ENCODE results near the gene PRKD2.

The PRKD2 gene

DNA sequence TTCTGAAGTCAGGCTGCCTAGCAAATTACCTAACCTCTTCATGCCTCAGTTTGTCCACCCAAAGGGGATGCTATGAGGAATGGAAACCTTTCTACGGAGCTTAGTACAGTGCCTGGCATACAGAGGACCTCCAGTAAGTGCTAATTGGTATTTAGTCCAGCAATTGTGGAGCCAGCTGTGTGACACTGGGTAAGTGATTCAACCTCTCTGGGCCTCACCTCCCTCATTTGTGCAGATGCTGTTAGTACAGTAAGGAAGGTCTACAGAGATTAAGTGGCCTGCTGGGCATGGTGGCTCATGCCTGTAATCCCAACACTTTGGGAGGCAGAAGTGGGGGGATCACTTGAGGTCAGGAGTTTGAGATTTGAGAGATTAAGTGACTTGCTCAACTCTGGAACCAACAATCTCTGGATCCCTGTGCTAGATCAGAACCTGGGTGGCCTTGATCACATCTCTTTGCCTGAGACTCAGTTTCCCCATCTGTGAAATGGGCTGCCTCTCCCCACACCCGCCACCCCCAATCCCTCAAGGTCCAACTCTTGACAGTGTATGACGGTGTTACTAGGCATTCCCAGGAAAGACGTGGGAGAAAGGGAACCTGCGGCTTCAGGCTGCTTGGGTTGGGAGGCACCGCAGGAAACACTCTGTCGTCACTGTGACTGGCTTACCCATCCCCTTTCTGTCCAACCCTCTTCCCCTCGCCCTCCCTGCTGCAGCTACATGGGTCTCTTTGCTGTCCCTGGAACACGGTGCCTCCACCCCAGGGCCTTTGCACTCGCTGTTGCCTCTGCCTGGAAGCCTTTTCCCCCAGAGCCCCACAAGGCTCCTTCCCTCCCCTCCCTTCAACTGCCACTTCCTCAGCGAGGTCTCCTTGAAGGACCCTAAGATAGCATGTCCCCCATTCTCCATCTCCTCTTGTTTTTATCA, 18.3 kb downstream of the PRKD2 start:
- no peak for DNase-seq

DNA sequence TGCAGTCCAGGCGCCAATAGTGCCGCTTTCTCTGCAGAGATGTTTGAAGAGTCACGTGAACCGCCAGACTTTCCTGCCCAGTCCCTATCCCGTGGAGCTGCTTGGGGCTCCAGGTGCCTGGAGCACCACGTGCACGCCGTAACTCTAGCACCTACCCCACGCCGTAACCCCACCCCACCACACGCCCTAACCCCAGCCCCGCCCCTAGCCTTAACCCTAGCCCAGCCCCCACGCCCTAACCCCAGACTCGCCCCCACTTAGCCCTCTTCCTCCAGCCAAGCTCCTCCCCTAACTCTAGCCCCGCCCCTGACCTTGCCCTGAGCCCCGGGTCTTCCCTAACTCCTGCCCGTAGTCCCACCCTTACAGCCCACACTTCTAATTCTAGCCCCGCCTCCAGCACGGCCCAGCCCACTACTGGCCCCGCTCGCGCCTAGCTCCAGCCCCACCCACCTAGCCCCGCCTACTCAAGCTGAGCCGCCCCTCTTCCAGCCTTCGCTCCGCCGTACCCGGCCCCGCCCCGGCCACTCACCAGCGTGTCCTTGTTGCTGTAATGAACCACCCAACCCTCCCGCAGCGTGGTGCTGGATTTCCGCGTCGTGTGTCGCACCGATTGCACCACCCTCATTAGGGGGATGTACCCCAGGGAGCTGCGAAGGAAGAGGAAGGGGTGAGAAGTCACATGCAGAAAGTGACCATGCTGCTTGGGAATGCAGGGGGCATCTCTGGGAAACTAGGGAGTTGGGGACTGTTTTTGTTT, 19.5 kb downstream of the PRKD2 start:
- DNase-seq = no peak

DNA sequence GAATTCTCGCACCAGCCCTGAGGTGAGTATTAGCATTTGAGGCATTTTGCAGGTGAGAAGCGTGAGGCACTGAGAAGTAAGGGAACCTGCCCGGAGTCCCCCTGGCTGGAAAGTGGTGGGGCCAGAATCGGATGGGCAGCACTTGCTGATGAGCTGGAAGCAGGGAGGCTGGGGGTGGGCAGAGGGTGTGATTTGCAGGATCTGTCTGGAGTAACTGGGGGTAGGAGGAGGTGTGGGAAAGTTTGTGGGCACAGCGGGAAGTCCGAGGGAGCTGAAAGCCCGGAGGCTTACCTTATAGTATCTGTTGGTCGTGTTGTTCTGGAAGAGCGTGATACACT, 20.1 kb downstream of the PRKD2 start:
- no peak for DNase-seq

DNA sequence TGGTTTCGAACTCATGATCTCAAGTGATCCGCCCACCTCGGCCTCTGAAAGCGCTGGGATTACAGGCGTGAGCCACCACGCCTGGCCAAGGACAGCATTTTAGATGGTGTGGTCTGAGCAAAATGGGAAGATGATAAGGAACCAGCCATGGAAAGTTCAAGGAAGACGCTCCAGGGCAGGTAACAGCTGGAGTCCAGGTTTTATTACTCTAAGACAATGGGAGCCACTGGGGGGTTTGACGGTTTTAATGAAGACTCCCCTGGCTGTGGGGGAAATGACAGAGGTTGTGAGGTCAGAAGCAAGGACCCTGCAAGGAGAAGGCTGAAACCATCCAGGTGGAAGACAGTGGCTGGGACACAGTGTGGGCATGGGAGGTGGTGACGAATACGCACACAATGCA, 20.9 kb downstream of the PRKD2 start:
- no peak for DNase-seq

DNA sequence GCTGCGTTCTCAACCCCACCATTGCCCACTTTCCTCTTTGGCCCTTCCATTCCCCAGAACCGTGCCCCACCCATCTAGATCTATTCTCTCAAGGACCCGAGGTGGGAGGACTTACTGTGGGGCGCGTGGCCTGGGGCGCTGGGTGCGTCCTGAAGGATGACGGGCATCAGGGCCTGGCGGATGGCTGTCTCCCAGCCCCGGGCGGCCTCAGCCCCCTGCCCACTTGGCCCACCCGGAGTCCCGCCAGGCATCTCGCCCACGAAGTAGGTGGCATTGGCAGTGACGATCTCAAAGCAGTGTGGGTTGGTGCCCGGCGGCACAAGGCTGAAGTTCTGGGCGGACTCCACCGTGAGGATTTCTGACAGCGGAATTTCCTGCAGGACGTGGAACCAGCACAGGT, 23.2 kb downstream of the PRKD2 start:
- no peak for DNase-seq

DNA sequence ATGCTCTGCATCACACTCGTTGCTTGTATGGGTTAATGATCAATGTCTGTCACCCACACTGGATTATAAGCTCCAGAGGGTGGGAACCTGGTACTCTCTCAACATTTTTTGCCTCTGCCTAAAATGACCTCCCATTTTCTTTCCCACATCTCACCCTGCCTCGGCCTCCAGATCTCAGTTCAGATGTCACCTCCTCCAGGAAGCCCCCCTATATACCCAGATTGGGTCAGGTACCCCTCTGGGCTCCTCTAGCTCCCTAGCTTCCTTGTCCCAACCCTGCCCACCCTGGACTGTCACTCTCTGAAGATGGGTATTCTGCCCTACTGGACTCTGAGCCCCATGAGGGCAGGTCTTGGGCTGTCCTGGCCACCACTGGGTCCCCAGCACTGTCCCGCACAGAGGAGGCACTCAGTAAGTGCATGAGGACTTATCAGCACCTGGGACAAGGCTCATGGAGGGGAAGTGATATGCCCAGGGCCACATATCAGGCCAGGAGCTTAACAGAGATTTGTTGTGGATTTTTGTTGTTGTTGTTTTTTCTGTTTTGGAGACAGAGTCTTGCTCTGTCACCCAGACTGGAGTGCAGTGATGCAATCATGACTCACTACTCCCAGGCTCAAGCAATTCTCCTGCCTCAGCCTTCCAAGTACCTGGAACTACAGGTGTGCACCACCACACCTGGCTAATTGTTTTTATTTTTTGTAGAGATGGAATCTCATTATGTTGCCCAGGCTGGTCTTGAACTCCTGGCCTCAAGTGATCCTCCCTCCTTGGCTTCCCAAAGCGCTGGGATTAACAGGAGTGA, 23.8 kb downstream of the PRKD2 start:
- no peak for DNase-seq

DNA sequence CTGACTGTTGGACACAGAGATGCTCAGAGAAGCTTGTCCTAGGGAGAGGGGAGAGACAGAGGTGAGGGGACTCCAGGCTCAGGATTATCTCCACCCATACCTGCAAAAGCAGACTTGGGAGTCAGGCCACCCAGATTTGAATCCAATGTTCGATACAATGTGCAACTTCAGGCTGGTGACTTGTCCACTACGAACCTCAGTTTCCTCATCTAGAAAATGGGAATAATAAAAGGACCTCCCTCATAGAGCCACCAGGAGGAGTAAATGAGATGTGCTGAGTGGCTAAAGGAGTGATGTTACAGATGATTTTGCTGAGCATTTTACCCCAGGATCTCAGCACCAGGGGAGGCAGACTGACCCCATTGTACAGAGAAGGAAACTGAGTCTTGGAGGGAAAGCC, 25.0 kb downstream of the PRKD2 start:
- DNase-seq = no peak

DNA sequence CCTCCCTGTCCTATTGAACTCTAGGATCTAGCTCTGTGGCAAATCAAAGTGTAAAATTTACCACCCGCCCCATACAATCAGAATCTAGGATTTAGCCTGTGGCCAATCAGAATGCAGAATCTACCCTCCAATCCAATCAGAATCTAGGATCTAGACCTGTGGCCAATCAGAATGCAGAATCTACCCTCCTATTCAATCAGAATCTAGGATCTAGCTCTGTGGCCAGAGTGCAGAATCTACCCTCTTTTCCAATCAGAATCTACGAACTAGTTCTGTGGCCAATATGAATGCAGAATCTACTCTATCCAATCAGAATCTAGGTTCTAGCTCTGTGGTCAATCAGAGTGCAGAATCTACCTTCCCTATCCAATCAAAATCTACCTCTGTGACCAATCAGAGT, 25.8 kb downstream of the PRKD2 start:
- DNase-seq = no peak

DNA sequence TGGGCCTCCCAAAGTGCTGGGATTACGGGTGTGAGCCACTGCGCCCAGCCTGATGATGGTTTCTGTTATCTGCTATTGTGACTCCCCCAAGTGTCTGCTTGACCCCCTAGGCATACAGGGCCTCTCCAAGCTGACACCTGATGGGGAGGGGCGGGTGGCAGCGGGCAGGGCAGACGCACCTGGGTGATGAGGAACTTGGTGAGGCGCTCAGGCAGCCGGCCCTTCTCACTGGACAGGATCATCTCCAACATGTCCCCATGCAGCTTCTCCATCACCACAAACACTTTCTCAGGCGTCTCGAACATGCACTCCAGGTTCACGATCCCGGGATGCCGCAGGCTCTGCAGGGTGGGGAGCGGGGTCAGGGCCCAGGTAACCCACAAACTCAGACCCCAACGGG, 27.6 kb downstream of the PRKD2 start:
- no peak for DNase-seq

DNA sequence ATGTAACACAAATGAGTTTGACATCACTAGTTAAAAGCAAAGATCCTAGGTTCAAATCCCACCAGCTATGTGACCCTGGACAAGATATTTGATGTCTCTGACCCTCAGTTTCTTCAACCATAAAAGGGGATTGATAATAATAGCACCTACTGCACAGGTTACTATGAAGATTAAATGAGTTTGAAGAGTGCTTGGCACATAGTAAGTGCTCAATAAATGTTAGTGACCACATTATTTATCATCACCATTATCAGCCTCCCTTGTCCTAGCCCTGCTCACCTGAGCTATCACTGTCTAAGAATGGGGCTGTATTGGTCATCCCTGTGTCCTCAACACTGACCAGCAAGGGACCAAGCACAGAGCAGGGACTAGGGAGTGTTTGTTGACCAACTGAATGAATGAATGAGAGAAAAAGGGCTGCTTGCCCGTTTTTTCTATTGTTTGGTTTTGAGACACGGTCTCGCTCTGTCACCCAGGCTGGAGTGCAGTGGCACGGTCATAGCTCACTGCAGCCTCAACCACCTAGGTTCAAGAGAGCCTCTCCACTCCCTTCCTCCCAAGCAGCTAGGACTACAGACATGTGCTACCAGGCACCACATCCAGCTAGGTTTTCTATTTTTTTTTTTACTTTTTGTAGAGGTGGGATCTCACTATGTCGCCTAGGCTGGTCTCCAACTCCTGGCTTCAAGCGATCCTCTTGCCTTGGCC, 29.3 kb downstream of the PRKD2 start:
- DNase-seq = no peak

DNA sequence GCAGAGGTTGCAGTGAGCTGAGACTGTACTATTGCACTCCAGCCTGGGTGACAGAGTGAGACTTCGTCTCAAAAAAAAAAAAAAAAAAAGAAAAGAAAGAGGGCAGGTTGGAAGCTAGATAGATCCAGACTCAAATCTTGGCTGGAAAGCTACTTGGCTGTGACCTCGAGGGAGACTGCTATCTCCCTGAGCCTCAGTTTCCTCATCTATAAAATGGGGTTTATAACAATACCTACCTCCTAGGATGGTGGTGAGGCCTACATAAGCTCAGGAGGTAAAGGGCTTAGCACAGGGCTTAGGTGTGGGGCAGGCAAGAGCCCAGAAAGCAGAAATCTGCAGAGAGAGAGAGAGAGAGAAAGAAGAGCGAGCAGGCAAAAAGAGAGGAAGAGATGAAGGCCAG, 31.7 kb downstream of the PRKD2 start:
- no peak for DNase-seq

DNA sequence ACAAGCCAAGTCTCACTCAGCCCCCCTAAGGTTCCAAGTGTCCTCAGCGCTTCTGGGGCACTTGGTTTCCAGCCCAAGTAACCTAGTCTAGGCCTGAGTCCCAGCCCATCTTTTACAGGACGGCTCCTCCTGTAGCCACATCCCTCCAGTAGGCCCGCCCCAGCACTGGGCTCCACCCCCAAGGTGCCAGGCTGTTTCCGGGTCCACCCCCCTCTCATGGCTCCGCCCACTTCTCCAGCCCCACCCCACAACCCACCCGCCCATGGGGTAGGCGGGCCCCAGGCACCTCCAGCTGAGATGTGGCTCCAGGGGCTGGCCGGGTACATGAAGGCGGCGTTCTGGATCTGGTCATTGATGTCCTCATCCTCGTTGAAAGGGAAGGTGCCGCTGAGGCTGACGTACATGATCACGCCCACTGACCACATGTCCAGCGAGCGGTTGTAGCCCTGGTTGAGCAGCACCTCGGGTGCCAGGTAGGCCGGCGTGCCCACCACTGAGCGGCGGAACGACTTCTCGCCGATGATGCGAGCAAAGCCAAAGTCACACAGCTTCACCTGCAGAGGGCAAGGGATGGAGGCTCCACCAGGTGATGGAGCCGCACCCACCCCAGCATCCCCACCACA, 38.7 kb downstream of the PRKD2 start:
- no peak for DNase-seq

DNA sequence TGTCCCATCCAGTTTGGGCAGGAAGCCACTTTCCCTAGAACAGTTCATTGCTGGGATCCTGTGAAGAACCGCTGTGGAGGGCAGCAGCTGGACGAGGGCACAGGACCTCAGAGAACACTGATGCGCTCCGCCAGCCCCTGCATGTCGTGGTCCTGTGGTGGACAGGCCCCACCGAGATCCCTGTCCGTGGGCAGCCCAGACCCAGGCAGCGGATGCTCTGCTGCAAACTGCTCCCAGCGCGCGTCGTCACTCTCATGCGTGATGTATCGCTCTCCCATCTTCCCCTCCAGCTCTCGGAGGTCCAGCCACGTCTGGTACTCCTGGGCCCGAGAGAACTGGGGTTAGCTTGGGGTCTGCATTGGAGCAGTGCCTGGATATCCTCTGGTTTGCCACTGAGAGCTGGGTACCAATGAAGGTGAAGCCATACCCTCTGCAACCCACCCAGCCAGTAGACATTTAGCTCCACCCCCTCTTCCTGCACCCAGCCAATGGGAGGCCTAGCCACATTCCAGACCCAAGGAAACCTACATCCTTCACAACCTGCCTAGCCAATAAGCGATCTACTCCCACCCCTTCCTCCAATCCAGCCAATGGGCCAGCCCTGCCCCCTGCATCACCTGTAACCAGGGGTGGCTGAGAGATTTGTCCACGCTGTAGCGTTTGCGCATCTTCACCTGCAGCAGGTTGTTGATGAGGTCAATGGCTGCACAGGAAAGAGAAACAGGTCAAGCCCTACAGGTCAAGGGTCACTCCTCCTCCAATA, 42.3 kb downstream of the PRKD2 start:
- DNase-seq = no peak

DNA sequence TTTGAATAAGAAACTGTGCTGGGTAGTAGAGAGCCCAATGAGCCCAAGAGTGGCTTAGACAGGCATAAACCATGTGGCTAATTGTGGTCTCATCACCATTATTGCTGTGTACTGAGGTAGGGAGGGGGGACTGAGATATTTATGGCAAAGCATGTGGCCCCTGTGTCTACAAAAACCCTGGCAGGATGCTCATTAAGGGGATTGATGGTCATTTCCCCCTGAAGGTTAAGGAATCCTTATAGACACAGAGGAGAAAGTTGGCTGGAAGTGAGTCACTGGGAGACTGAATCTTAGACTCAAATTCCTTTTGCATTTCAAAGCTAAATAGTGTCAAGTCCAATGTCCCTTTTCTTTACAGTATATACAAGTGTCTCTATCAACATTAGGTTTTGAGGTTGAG, 46.1 kb downstream of the PRKD2 start:
- no peak for DNase-seq

DNA sequence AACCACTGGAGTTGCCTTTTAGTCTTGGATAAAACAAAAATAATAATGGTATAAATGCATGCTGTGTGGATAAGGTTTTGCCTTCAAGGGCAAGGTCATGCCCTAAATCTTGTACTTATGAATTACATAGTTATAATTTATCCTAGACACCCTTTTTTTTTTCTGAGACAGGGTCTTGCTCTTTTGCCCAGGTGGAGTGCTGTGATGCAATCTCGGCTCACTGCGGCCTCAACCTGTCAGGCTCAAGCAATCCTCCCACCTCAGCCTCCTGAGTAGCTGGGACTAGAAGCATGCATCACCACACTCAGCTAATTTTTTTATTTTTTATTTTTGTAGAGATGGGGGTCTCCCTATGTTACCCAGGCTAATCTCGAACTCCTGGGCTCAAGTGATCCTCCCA, 48.3 kb downstream of the PRKD2 start:
- no peak for DNase-seq

DNA sequence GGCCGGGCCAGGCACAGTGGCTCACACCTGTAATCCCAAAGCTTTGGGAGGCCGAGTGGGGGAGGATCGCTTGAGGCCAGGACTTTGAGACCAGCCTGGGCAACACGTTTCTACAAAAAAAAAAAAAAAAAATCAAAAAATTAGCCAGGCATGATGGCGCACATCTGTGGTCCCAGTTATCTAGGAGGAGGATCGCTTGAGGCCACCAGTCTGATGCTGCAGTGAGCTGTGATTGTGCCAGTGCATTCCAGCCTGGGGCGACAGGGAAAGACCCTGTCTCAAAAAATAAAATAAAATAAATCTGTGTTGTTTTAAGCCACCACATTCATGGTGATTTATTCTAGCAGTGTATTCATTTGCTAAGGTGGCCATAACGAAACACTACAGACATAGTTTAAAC, 51.8 kb downstream of the PRKD2 start:
- no peak for DNase-seq

DNA sequence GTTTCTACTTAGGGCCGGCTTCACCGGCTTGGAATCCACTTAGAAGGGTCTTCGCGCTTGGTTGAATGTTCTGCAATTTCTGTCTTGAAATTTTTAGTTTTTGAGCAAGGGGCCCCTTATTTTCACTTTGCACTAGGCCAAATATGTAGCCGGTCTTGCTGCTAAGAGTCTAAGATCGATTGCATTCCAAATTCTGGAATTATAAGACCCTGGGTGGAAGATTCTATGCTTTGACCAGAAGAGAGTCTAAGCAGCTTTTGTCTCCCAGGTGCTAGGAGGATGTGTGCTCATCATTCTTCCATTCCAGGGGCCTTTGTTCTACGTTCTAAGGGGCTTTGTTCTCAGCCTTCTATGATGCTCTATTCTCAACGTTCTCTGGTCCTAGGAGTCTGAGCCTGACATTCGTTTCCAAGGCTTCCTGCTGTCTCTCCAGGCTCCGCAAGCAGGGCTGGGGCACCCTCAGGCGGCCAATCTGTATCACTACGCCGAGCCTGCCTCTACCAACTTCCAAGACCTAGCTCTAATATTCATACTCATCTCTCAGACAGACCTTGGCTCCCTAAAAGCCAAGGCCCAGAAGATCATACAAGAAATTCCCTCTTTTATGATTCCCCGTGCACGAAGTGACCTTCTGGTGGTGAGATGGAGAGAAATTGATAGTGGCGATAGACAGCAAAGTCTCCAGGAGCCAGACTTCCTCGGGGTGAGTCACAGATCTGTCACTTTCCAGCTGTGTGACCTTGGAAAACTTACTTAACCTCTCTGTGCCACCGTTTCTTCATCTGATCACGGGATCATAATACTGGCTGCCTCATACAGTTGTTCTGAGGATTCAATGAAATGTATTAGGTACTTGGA, 55.0 kb downstream of the PRKD2 start:
- peak; percentile 71 for DNase-seq

DNA sequence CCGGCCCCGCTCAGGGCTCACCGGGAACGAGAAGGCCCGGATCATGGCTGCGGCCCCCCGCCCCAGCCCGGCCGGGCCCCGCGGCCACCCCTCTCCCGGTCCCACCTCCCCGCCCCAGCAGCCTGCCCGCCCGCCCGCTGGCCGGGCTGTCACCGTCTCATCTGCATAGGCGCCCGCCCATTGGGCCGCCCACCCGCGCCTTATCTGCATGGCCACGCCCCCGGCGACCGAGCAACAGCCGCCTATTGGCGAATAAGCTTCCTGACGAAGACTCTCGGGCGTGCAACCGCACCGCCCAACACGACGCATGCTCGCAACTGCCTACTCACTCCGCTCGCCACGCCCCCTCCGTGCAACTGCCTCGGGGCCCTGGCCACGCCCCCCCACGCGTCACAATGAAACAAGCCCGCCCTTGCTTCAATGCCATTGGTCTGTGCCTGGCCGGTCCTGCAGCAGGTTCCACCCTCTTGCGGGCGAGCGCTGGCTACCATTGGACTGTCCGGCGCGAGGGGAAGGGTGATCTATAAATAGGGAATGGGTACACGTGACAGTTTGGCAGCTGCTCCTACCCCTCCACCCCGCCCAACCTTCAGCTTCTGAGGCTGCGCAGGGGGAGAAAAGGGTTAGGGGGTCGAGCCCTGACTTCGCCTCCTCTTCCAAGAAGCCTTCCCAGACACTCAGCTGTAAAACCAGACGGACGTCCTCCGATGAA, 55.7 kb downstream of the PRKD2 start, which contains the start of gene DACT3:
TSS of gene DACT3 (minus strand) at position 163 of the 712 bp plus-strand sequence. CDS start at position 45, 118 bp downstream.
- DNase-seq = peak; percentile 99

DNA sequence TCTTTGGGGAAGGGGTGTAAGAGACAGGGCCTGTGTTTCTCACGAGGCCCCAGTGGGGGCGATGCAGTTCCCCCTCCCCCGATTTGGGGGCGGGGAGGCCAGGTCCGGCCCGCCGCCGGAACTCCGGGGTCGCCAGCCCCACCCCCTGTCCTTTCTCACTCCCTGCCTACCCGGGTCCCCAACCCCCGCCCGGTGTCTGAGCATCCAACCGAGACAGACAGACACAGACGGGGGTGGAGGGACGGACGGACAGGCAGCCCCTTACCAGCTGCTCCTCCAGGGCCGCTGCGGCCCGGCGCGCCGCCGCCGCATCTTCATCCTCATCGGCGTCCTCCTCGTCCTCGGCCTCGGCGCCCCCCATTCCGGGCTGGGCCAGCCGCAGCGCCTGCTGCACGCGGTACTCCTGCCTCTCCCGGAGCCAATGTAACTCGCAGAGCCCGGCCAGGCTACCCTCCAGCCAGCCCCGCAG, 56.3 kb downstream of the PRKD2 start:
- DNase-seq = no peak

All from DMS79 (cell line).